WTC11 (cell line): ENCODE data around the gene DTD1.

Experiments
- AR ChIP-seq: fragments of 250-450 bp; sonication (Bioruptor Pico); IDR thresholded peaks from 2 replicates; pipeline ENCODE4 v1.9.0; 2021; ENCODE audit warnings: mild to moderate bottlenecking
- CTCF ChIP-seq: fragments of 200-600 bp; IDR thresholded peaks from 2 replicates; pipeline ENCODE4 v1.8.0; 2022; ENCODE audit warnings: antibody characterized with exemption

GRCh38 chr20:18654448-18654773, 66.6 kb downstream of the DTD1 start:
- TF ChIP-seq CTCF = no peak
- TF ChIP-seq AR = no peak
